Vagina (tissue), 2 donors: ENCODE data around the gene OLFM4. TPM values are rescaled to one million over a fixed set of nuclear protein-coding genes. Genes with fewer than 3 reads are reported as not detected.

Experiments used
- DNase-seq, 2 donors: peaks; one replicate each; pipeline ENCODE4 v3.0.0-alpha.2; 2017; ENCODE audit errors: extremely low spot score in 2 of 2
- H3K27ac ChIP-seq: fragments of 200-600 bp; sonication (generic); one replicate; pipeline ENCODE4 v1.5.1; 2019
- H3K27me3 ChIP-seq: fragments of 200-600 bp; sonication (generic); one replicate; pipeline ENCODE4 v1.5.1; 2019
- H3K36me3 ChIP-seq, 2 donors: fragments of 200-600 bp; sonication (generic); one replicate each; pipeline ENCODE4 v1.5.1; 2017 to 2019
- H3K4me1 ChIP-seq: fragments of 200-600 bp; sonication (generic); one replicate; pipeline ENCODE4 v1.5.1; 2019
- H3K4me3 ChIP-seq, 2 donors: fragments of 200-600 bp; sonication (generic); 1 replicate in 1 of 2; 2 replicates in 1 of 2; pipeline ENCODE4 v1.5.1; 2016 to 2019
- H3K9me3 ChIP-seq: fragments of 200-600 bp; sonication (generic); one replicate; pipeline ENCODE4 v1.5.1; 2019
- POLR2A ChIP-seq, 2 donors: fragments of 450-650 bp; IDR thresholded peaks; one replicate each; pipeline ENCODE4 v1.6.1; 2017; ENCODE audit warnings: antibody characterized with exemption in 2 of 2, mild to moderate bottlenecking in 2 of 2, moderate library complexity in 2 of 2
- POLR2AphosphoS5 ChIP-seq, 2 donors: sonication (generic); formaldehyde crosslinking; IDR thresholded peaks; one replicate each; pipeline ENCODE4 v1.9.0; 2017; ENCODE audit warnings: antibody characterized with exemption in 2 of 2, mild to moderate bottlenecking in 2 of 2, low read depth in 1 of 2; ENCODE audit not compliant: insufficient read depth in 1 of 2
- intact Hi-C: fragments of 100-400 bp; cut with DNase I; formaldehyde crosslinking; loops from one replicate; pipeline ENCODE4 v1.15.1; 2023
- total RNA-seq: library from RNA; depleted of rRNA; stranded (reverse); fragments of >200 nt; gene quantifications from one replicate; pipeline ENCODE4 v1.2.3, GENCODE V29; 2016
- TF ChIP-seq, protein P1 (sequence below), 3 experiments: fragments of 450-650 bp in 2 of 3; fragments of 200-600 bp in 1 of 3; sonication (generic) in 1 of 3; IDR thresholded peaks; one replicate each; pipeline ENCODE4 v1.5.1; 2017 to 2019; ENCODE audit warnings: antibody characterized with exemption in 3 of 3, mild to moderate bottlenecking in 2 of 3, moderate library complexity in 2 of 3

OLFM4 gene
- total RNA-seq, 1 donor from 2014 or later, result 50.1 TPM

DNA sequence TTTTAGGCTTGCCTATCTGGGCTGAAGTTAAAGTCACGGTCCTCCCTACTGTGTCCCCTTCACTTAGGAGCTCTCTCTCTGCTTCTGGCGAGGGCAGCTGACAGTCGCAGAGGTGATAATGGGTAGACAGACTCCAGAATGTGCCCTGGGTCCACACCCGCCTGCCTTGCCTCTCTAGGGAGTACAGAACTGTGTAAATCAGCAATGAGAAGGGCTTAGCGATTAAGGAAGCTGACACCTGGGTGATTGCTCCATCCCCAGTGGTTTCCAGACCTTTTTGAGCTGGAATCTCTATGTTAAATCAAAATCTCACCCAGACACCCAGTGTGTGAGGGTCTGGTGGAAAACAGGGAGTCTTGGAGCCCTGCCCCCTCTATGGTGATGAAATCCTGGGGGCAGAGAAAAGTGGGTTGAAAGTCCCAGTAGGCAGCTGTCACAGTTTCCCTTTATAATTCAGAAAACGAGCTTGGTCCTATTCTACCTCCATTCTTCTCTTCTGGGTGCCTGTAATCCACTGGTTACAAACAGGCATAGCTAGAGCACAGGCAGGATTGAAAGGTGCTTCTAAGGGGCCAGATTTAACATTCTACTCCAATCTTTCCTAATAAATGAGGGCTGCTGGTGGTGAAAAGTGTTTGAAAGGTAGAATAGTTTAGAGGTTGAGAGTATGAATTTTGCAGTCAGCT is 46.9 kb downstream of the OLFM4 start:
- H3K27me3 ChIP-seq, result no peaks in the 10 kb centered on the region
- H3K27ac ChIP-seq, result no peak overlapping the region
- H3K4me3 ChIP-seq, result no peak overlapping the region
- TF ChIP-seq, protein P1, sequence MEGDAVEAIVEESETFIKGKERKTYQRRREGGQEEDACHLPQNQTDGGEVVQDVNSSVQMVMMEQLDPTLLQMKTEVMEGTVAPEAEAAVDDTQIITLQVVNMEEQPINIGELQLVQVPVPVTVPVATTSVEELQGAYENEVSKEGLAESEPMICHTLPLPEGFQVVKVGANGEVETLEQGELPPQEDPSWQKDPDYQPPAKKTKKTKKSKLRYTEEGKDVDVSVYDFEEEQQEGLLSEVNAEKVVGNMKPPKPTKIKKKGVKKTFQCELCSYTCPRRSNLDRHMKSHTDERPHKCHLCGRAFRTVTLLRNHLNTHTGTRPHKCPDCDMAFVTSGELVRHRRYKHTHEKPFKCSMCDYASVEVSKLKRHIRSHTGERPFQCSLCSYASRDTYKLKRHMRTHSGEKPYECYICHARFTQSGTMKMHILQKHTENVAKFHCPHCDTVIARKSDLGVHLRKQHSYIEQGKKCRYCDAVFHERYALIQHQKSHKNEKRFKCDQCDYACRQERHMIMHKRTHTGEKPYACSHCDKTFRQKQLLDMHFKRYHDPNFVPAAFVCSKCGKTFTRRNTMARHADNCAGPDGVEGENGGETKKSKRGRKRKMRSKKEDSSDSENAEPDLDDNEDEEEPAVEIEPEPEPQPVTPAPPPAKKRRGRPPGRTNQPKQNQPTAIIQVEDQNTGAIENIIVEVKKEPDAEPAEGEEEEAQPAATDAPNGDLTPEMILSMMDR (IDR thresholded peaks at IDR 0.05), result no peak
- TF ChIP-seq POLR2A (IDR thresholded peaks at IDR 0.05), result no peak
- no peak for DNase-seq
- no peaks in the 10 kb centered on the region for H3K9me3 ChIP-seq
- no peaks in the 10 kb centered on the region for H3K4me1 ChIP-seq
- intact Hi-C loops, result no loop called here
- H3K36me3 ChIP-seq, result no peaks in the 10 kb centered on the region

DNA sequence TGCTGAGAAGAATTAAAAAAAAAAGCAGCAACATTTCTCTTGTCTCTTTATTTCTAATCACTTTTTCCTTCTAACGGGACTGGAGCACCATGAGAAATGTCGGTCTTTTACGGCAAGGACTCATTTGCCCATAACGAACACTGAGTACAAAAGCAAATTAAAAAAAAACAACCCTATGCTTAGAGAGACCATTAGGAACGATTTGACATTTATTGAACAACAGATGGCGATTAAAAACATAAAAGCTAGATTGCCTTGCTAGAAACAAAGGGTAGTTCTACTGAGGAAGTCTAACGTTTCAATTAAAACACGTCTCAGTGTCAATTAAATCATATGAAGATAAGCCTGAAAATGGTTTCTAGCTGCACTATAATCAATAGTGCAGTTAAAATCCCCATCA is 51.1 kb downstream of the OLFM4 start:
- no peaks in the 10 kb centered on the region for H3K36me3 ChIP-seq
- no peak overlapping the region for H3K27ac ChIP-seq
- intact Hi-C loops, result no loop called here
- H3K27me3 ChIP-seq, result no peaks in the 10 kb centered on the region
- no peak overlapping the region for H3K4me3 ChIP-seq
- H3K4me1 ChIP-seq, result no peaks in the 10 kb centered on the region
- no peaks in the 10 kb centered on the region for H3K9me3 ChIP-seq
- no peak for TF ChIP-seq POLR2AphosphoS5 (IDR thresholded peaks at IDR 0.05; ENCODE audit: insufficient read depth in 1 of 2, low read depth in 1 of 2)
- no peak for TF ChIP-seq POLR2A (IDR thresholded peaks at IDR 0.05)
- TF ChIP-seq, protein P1 (IDR thresholded peaks at IDR 0.05), result no peak
- no peak for DNase-seq

DNA sequence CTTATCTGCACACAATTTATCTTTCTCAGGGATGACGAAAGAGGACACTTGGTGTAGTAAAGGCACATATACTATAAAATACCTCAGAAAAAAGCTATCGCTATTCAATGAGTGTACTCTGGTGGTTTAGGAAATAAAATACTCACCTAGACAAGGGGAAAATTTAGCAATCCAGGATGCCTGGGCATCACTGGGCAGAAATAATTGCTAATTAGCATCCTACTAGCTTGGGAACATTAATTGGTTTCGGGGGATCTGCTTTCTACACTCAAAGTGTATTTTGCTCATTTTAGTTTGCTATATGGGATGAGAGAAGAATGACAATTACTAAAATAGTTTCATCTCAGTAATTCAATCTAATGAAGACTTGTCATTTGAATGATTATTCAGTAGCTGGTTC is 60.3 kb downstream of the OLFM4 start:
- no peaks in the 10 kb centered on the region for H3K4me1 ChIP-seq
- intact Hi-C loops, result no loop called here
- no peaks in the 10 kb centered on the region for H3K27me3 ChIP-seq
- H3K9me3 ChIP-seq, result no peaks in the 10 kb centered on the region
- no peaks in the 10 kb centered on the region for H3K36me3 ChIP-seq
- no peak for DNase-seq
- no peak overlapping the region for H3K27ac ChIP-seq
- TF ChIP-seq POLR2AphosphoS5 (IDR thresholded peaks at IDR 0.05; ENCODE audit: insufficient read depth in 1 of 2, low read depth in 1 of 2) (no peak), POLR2A (IDR thresholded peaks at IDR 0.05) (no peak)
- TF ChIP-seq, protein P1 (IDR thresholded peaks at IDR 0.05), result no peak
- no peak overlapping the region for H3K4me3 ChIP-seq

DNA sequence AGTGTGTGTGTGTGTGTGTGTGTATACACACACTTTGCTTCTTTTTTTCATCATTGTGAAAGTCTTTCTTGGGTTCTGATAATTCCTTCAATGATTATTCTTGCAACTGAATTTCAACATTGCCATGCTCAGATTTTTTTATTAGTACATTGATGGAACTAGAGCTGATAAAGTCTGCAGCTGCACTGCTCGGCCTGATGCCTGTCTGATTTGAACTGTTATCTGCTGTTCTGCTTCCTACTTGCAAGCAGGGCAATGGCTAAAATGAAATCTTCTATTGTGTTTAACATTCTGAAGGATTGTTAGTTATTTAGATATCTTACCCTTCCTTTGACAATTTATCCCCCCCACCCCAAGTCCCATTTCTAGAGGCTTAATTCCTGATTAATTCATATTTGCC is 61.3 kb downstream of the OLFM4 start:
- TF ChIP-seq, protein P1 (IDR thresholded peaks at IDR 0.05), result no peak
- TF ChIP-seq POLR2AphosphoS5 (IDR thresholded peaks at IDR 0.05; ENCODE audit: insufficient read depth in 1 of 2, low read depth in 1 of 2), result no peak
- no peak for TF ChIP-seq POLR2A (IDR thresholded peaks at IDR 0.05)
- H3K27me3 ChIP-seq, result no peaks in the 10 kb centered on the region
- H3K9me3 ChIP-seq, result no peaks in the 10 kb centered on the region
- DNase-seq, result no peak
- H3K4me3 ChIP-seq, result no peak overlapping the region
- intact Hi-C loops, result no loop called here
- no peaks in the 10 kb centered on the region for H3K4me1 ChIP-seq
- H3K27ac ChIP-seq, result no peak overlapping the region
- H3K36me3 ChIP-seq, result no peaks in the 10 kb centered on the region

DNA sequence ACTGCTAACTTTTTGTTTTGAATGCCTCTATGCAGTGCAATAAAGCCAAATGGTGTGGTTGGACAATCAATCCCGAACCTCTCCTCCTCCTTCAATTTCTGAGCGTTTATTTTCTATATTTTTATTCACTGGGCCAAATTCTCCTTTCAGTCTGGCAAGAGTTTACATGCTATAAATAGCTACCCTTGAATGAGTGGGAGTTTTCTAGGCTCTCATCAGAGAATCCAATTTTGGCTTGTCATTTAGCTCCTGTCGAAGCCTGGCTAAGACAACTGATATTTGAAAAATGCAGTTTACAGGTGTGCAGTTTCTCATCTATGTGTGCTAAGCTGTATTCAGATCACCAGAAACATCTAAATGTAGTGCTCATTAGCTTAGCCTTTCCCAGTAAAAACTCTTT is 61.8 kb downstream of the OLFM4 start:
- H3K4me3 ChIP-seq, result no peak overlapping the region
- intact Hi-C loops, result no loop called here
- no peaks in the 10 kb centered on the region for H3K27me3 ChIP-seq
- H3K36me3 ChIP-seq, result no peaks in the 10 kb centered on the region
- H3K9me3 ChIP-seq, result no peaks in the 10 kb centered on the region
- H3K4me1 ChIP-seq, result no peaks in the 10 kb centered on the region
- TF ChIP-seq, protein P1 (IDR thresholded peaks at IDR 0.05), result no peak
- TF ChIP-seq POLR2A (IDR thresholded peaks at IDR 0.05), result no peak
- TF ChIP-seq POLR2AphosphoS5 (IDR thresholded peaks at IDR 0.05; ENCODE audit: insufficient read depth in 1 of 2, low read depth in 1 of 2), result no peak
- no peak overlapping the region for H3K27ac ChIP-seq
- DNase-seq, result no peak
